Skin epidermis (tissue), 12 donors: ENCODE results near the gene RTL9.
"Not testable (repeated sequence)": the region's sequence is repeated elsewhere in the genome, so short reads cannot be mapped to it uniquely, and the experiment has no call there.

ENCODE experiments used
- H3K27ac ChIP-seq, 21 experiments: fragments of 200-600 bp; sonication (generic) in 11 of 21; one replicate each; pipeline ENCODE4 v1.5.0; 2020; ENCODE audit warnings: mild to moderate bottlenecking in 3 of 21, inconsistent platforms in 2 of 21, moderate library complexity in 2 of 21
- H3K4me3 ChIP-seq, 7 experiments: fragments of 200-600 bp; sonication (generic) in 2 of 7; one replicate each; pipeline ENCODE4 v1.5.0; 2020; ENCODE audit warnings: inconsistent platforms in 2 of 7, mild to moderate bottlenecking in 2 of 7, moderate library complexity in 1 of 7

The RTL9 gene

DNA sequence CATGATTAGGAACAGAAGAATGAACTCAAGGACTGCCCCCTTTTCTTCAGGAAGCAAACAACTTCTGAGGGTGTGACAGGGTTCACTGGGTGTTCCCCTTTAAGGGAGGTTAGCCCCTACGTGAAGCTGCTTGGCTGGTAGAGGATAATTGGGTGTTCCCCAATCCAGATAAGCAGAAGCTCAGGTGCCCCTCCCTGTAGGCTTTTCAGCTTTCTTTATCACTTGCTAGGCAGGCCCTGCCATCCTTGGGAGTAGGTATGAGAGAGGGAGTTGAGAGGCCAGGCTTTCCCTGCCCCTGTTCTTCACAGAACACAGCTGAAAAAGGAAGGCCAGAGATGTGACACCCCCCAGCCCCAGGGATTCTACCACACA, 44.2 kb downstream of the RTL9 start:
- H3K27ac ChIP-seq = peak overlapping the region in 9 of 21 experiments; percentile 0 to 60 (median 26)
- no peak overlapping the region for H3K4me3 ChIP-seq

DNA sequence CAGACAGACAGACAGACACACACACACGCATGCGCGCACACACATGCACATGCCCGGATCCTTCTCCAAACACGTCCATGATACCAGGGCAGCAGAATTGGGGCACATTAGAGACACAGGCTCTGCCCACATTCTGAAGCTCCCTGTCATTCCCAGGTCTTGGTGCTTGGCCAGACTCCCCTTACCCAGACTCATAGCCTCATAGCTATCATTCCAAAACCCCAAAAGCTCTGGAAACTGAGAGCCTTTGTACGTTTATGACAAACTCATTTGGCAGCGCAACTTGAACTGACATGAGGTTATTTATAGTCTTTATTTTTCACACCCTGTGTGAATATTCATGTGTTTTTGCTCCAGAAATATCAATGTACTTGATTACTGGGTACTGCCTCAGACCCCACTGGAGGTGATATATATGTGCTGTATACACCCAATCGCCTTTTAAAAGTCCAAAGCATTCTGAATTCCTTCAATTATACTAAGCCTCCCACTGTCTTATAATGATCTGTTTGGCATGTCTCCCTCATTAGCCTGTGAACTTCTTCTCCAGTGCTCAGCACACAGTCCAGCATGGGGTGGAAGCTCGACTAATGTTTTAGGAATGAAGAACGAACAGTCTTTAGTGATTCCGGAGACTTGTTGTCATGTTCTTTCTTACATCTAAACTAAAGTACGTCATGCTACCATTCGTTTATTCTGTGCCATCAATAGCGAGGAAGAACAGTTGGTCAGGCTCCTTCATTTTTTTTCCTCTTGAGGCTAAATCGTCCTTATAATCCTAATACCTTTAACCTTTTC, 45.0 kb downstream of the RTL9 start:
- Histone ChIP-seq H3K4me3 (no peak overlapping the region), H3K27ac (peak overlapping the region in 7 of 21 experiments; percentile 0 to 60 (median 39))

DNA sequence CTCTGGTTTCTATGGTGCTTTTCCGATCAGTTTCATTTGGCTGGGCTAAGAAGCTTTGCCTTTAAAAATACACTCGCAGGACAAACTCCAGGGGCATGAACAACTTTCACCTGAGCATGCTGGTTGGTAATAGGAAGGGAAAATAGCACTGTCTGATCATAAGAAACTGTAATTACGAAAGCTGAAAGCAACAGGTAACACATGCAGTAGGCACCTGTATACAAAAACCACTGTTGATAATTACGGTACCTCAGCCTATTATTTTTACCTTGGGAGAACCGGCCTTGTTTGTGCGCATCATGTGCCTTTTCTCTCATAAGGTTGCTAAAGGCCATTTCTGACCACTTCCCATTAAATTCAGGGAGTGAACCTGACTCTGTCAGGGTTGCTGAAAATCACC, 45.7 kb downstream of the RTL9 start:
- peak overlapping the region in 3 of 21 experiments; percentile 11 to 37 (median 17) for H3K27ac ChIP-seq
- no peak overlapping the region for H3K4me3 ChIP-seq

DNA sequence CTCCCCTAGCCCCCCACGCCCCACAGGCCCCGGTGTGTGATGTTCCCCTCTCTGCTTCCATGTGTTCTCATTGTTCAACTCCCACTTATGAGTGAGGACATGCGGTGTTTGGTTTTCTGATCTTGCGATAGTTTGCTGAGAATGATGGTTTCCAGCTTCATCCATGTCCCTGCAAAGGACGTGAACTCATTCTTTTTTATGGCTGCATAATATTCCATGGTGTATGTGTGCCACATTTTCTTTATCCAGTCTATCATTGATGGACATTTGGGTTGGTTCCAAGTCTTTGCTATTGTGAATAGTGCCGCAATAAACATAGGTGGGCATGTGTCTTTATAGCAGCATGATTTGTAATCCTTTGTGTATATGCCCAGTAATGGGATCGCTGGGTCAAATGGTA, 47.6 kb downstream of the RTL9 start:
- H3K4me3 ChIP-seq, H3K27ac ChIP-seq: not testable (repeated sequence)

DNA sequence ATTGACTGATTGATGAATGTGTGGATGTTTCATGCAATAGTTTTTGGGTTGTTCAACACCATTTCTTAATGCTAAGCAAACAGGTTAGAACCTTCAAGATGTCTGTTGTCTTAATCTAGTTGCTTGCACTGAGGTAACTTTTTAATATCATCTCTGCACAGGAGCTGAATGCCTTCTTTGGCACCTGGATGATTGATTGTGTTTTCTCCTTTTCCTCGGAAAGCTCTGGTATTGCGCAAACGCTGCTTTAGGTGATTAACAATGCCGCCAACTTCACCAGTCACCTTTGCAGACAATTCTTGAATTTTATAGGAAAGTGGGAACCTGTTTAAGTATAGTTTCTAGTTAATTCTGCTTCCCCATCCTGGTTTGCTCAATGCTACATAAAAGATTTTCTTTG, 48.2 kb downstream of the RTL9 start:
- no peak overlapping the region for H3K27ac ChIP-seq
- H3K4me3 ChIP-seq = no peak overlapping the region

DNA sequence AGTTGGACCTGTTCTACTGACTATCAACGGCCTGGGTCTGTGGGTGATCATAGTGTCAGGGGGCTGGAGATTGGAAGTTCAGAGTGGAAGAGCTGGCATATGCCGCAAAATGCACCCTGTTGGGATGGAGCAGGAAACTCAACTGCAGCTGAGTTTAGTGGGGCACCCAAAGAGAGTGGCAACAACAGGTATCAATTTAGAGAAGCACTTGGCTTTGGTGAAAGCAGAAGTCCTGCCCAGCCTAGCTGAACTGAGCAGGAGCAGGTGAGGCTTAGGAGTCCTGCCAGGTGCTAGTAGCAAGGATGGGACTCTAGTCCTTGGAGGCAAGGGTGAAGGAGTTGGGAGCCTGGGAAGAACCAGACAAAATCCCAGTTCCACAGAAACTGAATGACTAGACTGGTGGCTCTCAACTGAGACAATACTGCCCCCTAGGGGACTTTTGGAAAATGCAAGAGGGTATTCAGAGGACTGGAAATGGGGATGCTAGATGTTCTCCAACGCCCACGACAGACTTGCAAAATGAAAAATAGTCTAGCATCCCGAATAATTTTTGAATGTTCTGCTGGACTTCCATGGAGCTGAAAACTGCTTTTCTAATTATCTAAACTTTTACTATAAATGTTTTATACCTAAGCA, 49.4 kb downstream of the RTL9 start:
- H3K4me3 ChIP-seq = no peak overlapping the region
- no peak overlapping the region for H3K27ac ChIP-seq
